Mesenteric fat pad (tissue), 1 donor: ENCODE results near the gene CASKIN2. TPM values are rescaled to one million over a fixed set of nuclear protein-coding genes. Genes with fewer than 3 reads are reported as not detected.
"Not testable (repeated sequence)": the region's sequence is repeated elsewhere in the genome, so short reads cannot be mapped to it uniquely, and the experiment has no call there.

Experiments
- DNase-seq: peaks from one replicate; pipeline ENCODE4 v3.0.0-alpha.2; 2020; ENCODE audit warnings: low spot score
- microRNA-seq: library from miRNA; unstranded; fragments of <30 nt; microRNA quantifications from one replicate; pipeline ENCODE4 v1.2.0, GENCODE V29; 2020; ENCODE audit warnings: borderline number of aligned reads
- total RNA-seq: library from RNA; stranded (reverse); fragmentation: NEBNext Ultra II Directional; extraction: Animal tissue kit (Norgen Biotek cat#: 25700); gene quantifications from one replicate; pipeline ENCODE4 v1.2.1, GENCODE V29; 2021
- donor health status: DM: yes; HTN: yes; CAD: no.

CASKIN2 gene
- total RNA-seq, 1 donor from 2014 or later = 72.8 TPM

DNA sequence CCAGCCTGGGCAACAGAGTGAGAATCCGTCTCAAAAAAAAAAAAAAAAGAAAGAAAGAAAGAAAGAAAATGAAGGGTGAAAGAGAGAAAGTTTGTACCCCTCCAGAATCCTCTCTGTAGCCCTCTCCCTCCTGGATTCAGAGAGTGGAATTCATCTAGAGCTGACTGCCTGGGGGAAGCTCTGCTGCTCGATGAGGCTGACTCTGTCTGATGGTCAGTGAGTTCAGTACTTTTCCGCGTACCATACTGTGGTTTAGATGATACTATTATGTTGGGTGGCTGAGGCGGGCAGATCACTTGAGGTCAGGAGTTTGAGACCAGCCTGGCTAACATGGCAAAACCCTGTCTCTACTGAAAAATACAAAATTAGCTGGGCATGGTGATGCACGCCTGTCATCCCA, 44.1 kb downstream of the CASKIN2 start:
- DNase-seq = no peak

DNA sequence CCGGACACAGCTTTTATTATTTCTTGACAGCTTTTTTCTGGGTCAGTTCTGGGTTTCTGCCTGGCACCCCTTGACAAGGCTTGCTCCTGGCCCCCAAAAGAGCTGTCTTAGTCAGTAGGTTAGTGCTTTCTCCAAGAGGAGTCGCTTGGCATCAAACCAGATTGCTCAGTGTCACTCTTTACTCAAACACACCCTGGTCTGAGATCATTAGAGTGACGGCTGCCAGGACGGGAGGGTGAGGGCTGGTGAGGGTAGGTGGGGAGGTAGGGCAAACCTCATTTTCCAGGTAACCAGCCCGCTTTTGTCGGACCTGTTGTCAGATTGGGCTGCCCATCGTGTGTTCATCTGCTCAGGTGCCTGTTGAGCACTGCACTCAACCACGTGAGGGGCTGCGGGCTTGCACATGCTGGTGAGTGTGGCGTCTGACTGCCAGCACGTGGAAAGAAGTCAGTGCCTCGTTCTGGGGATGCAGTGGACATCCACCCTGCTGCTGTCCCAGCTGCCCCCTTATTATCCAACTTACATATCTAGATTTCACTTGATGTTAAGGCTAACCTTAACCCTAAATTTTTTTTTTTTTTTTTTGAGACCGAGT, 46.5 kb downstream of the CASKIN2 start:
- no peak for DNase-seq

DNA sequence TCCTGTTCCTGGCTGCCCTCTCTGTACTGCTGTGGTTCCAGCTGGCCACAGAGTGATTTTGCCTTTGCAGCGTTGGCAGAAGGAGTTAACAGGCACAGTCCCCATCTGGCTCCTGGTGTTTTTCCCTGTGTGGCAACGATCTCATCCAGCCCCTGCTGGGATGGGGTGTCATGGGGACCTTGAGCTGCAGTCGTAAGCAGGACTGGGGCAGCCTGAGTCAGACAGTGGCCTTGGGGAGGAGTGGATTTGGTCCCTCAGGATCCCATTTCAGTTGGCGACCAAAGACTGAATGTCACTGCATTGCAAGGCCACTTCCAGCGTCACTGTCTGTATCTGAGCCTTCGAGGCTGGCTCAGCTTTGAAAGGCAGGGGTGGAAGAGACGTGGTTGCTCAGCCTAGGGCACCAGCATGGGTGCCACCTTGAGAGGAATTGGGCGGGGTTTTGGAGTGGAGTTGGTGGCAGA, 47.0 kb downstream of the CASKIN2 start:
- no peak for DNase-seq

DNA sequence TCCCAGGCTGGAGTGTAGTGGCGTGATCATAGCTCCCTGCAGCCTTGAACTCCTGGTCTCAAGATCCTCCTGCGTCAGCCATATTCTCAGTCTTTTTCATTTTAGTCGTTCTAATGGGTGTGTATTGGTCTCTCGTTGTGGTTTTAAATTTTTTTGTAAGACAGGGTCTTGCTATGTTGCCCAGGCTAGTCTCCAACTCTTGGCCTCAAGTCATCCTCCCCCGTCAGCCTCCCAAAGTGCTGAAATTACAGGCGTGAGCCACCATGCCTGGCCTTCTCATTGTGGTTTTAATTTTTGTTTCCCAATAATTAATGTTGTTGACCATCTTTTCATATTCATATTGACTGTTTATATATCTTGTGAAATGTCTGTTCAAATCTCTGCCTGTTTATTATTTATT, 50.3 kb downstream of the CASKIN2 start:
- DNase-seq = no peak

DNA sequence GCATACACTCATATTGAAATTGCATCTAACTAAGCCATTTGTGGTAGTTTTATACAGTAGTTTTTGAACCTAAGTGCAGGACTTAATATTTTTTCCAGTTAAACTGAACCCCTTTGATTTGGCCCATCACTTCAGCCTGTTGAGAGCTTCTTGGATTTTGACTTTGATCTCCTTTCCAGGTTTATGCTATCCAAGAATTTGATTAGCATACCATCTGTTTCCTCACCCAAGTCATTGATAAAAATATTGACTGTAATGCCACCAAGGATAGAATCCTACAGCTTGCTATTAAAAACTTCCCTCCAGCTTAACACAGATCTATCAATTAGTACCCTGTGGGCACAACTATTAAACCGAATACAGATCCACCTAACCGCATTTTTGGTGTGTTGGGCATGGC, 51.7 kb downstream of the CASKIN2 start:
- no peak for DNase-seq

DNA sequence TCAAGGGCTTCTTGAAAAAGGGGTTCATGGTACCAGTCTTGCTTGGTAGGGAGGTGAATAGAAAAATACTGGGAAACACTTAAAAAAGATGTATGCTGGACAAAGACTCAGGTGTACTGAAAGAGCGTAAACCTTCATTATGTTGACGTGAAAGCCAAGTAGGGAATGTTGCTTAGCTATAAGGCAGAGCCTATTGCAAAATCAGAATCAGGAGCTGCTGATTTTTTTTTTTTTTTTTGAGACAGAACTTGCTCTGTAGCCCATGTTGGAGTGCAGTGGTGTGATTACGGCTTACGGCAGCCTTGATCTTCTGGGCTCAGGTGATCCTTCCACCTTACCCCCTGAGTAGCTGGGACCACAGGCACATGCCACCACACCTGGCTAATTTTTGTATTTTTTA, 55.0 kb downstream of the CASKIN2 start:
- DNase-seq = no peak

DNA sequence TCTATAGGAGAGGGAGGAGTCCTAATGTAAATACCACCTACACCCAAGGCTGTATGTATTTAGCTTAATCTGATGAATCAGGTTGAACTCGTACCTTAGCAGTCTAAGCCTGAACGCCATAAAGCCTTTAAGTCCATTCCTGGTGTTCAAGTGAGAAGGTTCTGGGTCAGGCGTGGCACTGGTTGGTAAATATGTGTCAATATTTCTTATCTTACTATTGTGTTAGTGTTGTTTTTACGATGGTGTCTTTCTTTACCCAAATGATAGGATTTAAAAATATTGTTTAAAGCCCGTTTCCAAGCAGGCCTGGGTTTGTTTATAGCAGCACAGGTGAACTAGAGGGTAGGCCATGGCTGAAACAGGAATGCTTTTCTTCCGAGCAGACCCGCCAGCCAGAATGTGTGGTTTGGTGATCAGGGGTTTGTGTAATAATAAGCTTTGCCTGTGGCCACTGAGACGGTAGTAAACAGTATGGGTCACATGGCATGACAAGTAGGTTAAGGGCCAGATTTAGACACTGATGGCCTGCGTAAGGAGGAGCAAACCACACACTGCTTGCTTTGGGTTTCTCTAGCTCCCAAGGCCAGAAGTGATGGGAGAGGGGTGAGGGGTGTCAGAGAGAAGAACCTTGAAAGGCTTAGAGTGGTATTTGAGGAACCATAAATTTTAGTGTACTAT, 55.6 kb downstream of the CASKIN2 start:
- no peak for DNase-seq

DNA sequence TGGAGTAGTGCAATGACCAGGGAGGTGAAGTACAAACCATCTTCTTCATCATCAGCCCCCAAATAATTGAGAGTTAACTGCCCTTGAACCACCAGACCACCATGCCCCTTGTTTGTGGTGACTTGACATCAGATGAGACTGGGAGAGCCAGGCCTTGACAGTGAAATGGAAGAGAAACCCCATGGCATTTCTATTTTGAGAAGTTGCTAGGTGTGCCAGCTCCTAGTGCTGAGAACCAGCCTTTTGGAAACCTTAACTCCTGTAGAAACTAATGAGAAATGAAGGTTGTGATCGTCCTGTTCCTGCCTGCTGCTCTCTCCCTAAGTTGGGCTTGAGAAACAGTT, 56.1 kb downstream of the CASKIN2 start:
- no peak for DNase-seq

DNA sequence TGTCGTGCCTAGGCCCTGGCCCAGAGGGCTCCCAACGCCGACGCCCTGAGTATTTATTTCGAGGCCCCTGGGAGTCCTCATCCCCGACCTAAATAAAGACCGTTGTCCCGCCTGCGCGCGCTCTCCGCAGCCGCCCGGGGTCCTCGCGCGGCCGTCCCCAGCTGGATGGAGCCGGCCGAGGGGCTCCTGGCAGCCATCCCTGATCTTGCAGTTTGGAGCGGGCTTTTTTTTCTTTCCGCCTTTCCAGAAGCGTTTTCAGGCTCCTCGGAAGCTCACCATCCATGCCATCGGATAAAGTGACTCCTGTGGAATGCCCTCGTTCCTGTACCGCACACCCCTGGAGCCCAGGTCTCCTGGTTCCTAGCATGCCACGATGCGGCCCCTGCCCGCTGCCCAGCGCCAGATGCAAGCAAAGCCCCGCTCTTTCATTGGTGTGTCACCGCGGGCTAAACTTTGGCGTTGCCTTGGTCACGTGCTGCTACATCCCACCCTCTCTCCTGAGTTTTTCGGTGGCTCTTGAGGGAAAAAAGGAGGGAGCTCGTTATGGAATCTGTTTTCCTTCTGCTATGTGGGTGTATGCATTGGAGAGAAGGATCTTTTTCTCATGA, 58.2 kb downstream of the CASKIN2 start:
- no peak for DNase-seq

DNA sequence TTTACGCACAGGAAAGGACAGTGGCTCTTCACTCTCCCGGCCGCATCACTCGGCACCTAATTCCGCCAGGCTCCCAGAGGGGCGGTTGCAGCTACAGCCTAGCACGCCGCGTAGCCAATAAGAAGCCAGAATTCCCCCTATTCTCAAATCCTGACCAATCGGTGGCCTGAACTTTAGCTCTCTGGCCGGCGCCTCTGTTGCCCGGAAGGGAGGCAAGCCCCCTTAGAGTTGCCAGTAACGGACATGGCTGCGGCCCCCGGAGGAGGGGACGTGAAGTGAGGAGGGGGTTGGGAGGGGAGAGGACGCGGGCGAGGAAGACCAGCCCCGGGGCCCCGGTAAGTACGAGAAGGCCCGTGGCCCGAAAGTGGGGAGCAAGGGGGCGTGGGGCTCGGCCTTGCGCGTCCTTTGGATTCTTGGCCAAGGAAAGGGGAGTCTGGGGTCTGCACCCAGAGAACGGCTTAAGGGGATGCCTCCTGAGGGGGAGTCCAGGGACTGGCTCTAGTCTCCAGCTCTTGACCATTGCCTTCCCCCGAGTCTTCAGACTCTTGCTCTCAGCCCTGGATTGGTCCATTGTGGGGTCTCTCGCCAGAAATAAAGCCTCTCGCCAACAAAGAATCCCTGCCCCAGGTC, 58.8 kb downstream of the CASKIN2 start, which contains the start of gene TMEM94:
Gene TMEM94 (plus strand): TSS at position 219 of the 630 bp plus-strand sequence. CDS start 15,271 bp downstream, outside the sequence.
- peak; percentile 97 for DNase-seq

DNA sequence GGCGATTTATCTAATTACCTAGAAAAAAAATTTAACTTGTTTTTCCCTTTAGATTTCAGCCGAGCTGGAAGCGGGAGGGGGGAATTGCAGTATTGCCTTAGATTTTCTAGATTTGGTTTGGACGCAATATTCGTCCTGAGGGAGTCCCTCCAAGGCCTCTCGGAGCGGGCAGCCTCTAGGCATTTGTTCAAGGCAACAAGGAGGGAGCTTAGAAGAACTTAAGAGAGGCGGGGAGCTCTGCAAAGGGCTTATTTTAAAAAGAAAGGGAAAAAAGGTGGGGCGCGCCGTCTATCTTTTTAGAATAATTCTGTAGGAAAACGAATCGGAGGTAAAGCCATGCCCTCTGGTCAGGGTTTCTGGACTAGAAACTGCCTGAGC, 59.3 kb downstream of the CASKIN2 start:
- DNase-seq = no peak

DNA sequence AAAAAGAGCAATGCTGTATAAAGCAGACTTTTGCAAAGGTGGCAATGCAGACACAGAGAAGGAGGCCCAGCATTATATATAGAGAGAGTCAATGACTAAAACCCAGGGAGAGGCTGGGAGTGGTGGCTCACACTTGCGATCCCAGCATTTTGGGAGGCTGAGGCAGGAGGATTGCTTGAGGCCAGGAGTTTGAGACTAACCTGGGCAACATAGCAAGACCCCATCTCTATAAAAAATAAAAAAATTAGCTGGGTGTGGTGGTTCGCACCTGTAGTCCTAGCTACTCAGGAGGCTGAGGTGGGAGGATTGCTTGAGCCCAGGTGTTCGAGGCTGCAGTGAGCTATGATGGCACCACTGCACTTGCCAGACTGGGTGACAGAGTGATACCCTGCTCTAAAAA, 60.7 kb downstream of the CASKIN2 start:
- not testable (repeated sequence) for DNase-seq

DNA sequence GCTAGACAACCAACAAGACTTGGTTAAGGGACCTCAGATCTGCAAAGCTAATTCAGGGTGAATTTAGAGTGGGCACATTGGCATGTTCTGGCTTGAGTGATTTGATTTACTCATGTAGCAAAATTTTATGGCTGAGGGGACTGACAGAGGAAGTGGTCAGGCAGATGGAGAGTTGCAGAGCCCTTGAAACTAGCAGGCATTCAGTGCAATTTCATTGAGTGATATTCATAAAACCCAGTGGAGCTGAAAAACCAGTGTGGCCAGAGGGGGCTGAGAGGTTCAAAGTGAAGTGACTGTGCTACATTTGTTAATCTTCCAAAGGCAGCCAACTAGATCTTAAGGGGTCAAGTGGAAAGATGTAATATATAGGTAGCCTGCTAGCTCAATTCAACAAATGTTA, 61.1 kb downstream of the CASKIN2 start:
- no peak for DNase-seq

DNA sequence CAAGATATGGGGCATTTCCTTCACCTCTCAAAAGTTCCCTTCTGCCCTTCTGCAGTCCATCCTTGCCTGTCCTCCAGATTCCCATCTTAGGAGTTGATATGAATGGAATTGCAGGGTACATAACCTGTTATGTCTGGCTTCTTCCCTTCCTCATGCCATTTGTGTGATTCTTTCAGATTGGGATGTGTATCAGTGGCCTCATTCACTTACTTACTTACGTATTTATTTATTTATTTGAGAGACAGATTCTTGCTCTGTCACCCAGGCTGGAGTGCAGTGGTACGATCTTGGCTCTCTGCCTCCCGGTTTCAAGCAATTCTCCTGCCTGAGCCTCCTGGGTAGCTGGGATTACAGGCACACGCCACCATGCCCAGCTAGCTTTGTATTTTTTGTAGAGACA, 65.1 kb downstream of the CASKIN2 start:
- no peak for DNase-seq

Small RNAs within 50 kb of the gene (microRNA-seq; reads per million reads assigned to microRNA genes)
- gene MIR6785 = not detected

Other genes with a start within 250 kb of the CASKIN2 start
- 15.5 TPM for gene MIF4GD, start 244.3 kb downstream of the CASKIN2 start, total RNA-seq
- 16.4 TPM for gene SLC25A19, start 226.1 kb downstream of the CASKIN2 start, total RNA-seq
- 154 TPM for gene GRB2, start 109.9 kb downstream of the CASKIN2 start, total RNA-seq
- 61.0 TPM for gene TMEM94, start 58.9 kb downstream of the CASKIN2 start, total RNA-seq
- gene TSEN54, start 991 bp upstream of the CASKIN2 start, total RNA-seq = 13.7 TPM
- 8.2 TPM for gene LLGL2, start 10.2 kb upstream of the CASKIN2 start, total RNA-seq
- gene MYO15B, start 72.3 kb upstream of the CASKIN2 start, total RNA-seq = 110 TPM
- gene SMIM5, start 117.9 kb upstream of the CASKIN2 start, total RNA-seq = 0.42 TPM
- 12.7 TPM for gene RECQL5, start 151.6 kb upstream of the CASKIN2 start, total RNA-seq
- 86.0 TPM for gene SAP30BP, start 151.8 kb upstream of the CASKIN2 start, total RNA-seq
- 13.9 TPM for gene ITGB4, start 205.9 kb upstream of the CASKIN2 start, total RNA-seq
- gene GALK1, start 249.7 kb upstream of the CASKIN2 start, total RNA-seq = 26.4 TPM